ENCODE results near the gene ZBTB20.
A peak's percentile ranks its signal among the peaks of the same experiment; 100 is the strongest.

Gene ZBTB20

GRCh38 chr3:114464548-114464947 is 682.5 kb downstream of the ZBTB20 start:
- DNase-seq: no peak
- no peaks in the 10 kb centered on the region for H3K79me2 ChIP-seq (ENCODE audit: control insufficient read depth, insufficient read depth, low read length)
- no peak overlapping the region for H3K18ac ChIP-seq (ENCODE audit: low read length)
- no peaks in the 10 kb centered on the region for H3K36me3 ChIP-seq (ENCODE audit: control insufficient read depth, insufficient read depth, low read length)
- H2BK5ac ChIP-seq (ENCODE audit: low read length): no peak overlapping the region
- H3K23ac ChIP-seq (ENCODE audit: low read length): no peak overlapping the region
- no peak overlapping the region for H3K4me2 ChIP-seq (ENCODE audit: low read length)
- H3K9ac ChIP-seq (ENCODE audit: low read length): no peak overlapping the region
- H2AK5ac ChIP-seq (ENCODE audit: low read length): no peak overlapping the region
- H3K4ac ChIP-seq (ENCODE audit: low read depth, low read length): no peak overlapping the region
- H3K79me1 ChIP-seq (ENCODE audit: low read length): no peaks in the 10 kb centered on the region
- H4K8ac ChIP-seq (ENCODE audit: low read depth, low read length): no peak overlapping the region
- H4K5ac ChIP-seq (ENCODE audit: low read length): no peak overlapping the region
- H3K56ac ChIP-seq (ENCODE audit: low read length): no peak overlapping the region
- no peak overlapping the region for H2BK15ac ChIP-seq (replicated peaks; ENCODE audit: low read depth)
- H3K4me3 ChIP-seq (ENCODE audit: low read length): no peak overlapping the region
- H2BK120ac ChIP-seq (ENCODE audit: low read depth, low read length): no peak overlapping the region
- H3K27ac ChIP-seq (ENCODE audit: low read depth, low read length): no peak overlapping the region
- H3K27me3 ChIP-seq (ENCODE audit: insufficient read depth, low read length, poor library complexity): no peaks in the 10 kb centered on the region
- no peaks in the 10 kb centered on the region for H3K4me1 ChIP-seq (ENCODE audit: control insufficient read depth, low read depth, low read length)

GRCh38 chr3:114462750-114463149 is 684.3 kb downstream of the ZBTB20 start:
- Histone ChIP-seq H2BK120ac (ENCODE audit: low read depth, low read length) (no peak overlapping the region), H4K8ac (ENCODE audit: low read depth, low read length) (no peak overlapping the region), H3K27me3 (ENCODE audit: insufficient read depth, low read length, poor library complexity) (no peaks in the 10 kb centered on the region), H3K56ac (ENCODE audit: low read length) (no peak overlapping the region), H3K4me2 (ENCODE audit: low read length) (no peak overlapping the region), H3K9ac (ENCODE audit: low read length) (no peak overlapping the region), H3K79me1 (ENCODE audit: low read length) (no peaks in the 10 kb centered on the region), H3K4ac (ENCODE audit: low read depth, low read length) (no peak overlapping the region), H3K36me3 (ENCODE audit: control insufficient read depth, insufficient read depth, low read length) (no peaks in the 10 kb centered on the region), H3K23ac (ENCODE audit: low read length) (no peak overlapping the region), H3K27ac (ENCODE audit: low read depth, low read length) (no peak overlapping the region), H3K4me3 (ENCODE audit: low read length) (no peak overlapping the region), H3K4me1 (ENCODE audit: control insufficient read depth, low read depth, low read length) (no peaks in the 10 kb centered on the region), H2AK5ac (ENCODE audit: low read length) (no peak overlapping the region), H2BK15ac (replicated peaks; ENCODE audit: low read depth) (no peak overlapping the region), H2BK5ac (ENCODE audit: low read length) (no peak overlapping the region), H3K79me2 (ENCODE audit: control insufficient read depth, insufficient read depth, low read length) (no peaks in the 10 kb centered on the region), H3K18ac (ENCODE audit: low read length) (no peak overlapping the region), H4K5ac (ENCODE audit: low read length) (no peak overlapping the region)
- DNase-seq: no peak
- no CpG with 5 or more reads among the region's 3 CpGs for WGBS (ENCODE audit: extremely low coverage, insufficient coverage, low lambda C conversion rate)

GRCh38 chr3:114460459-114460858 is 686.6 kb downstream of the ZBTB20 start:
- H3K56ac ChIP-seq (ENCODE audit: low read length): no peak overlapping the region
- no peak overlapping the region for H4K5ac ChIP-seq (ENCODE audit: low read length)
- H4K8ac ChIP-seq (ENCODE audit: low read depth, low read length): no peak overlapping the region
- DNase-seq: no peak
- H3K79me1 ChIP-seq (ENCODE audit: low read length): no peaks in the 10 kb centered on the region
- H3K27ac ChIP-seq (ENCODE audit: low read depth, low read length): no peak overlapping the region
- no peak overlapping the region for H3K18ac ChIP-seq (ENCODE audit: low read length)
- no peak overlapping the region for H3K9ac ChIP-seq (ENCODE audit: low read length)
- no peak overlapping the region for H2BK5ac ChIP-seq (ENCODE audit: low read length)
- H2AK5ac ChIP-seq (ENCODE audit: low read length): no peak overlapping the region
- H3K36me3 ChIP-seq (ENCODE audit: control insufficient read depth, insufficient read depth, low read length): no peaks in the 10 kb centered on the region
- H3K4me3 ChIP-seq (ENCODE audit: low read length): no peak overlapping the region
- H3K4me1 ChIP-seq (ENCODE audit: control insufficient read depth, low read depth, low read length): no peaks in the 10 kb centered on the region
- no CpG with 5 or more reads among the region's 1 CpG for WGBS (ENCODE audit: extremely low coverage, insufficient coverage, low lambda C conversion rate)
- H2BK120ac ChIP-seq (ENCODE audit: low read depth, low read length): no peak overlapping the region
- H3K4me2 ChIP-seq (ENCODE audit: low read length): no peak overlapping the region
- no peaks in the 10 kb centered on the region for H3K27me3 ChIP-seq (ENCODE audit: insufficient read depth, low read length, poor library complexity)
- no peak overlapping the region for H3K4ac ChIP-seq (ENCODE audit: low read depth, low read length)
- no peak overlapping the region for H2BK15ac ChIP-seq (replicated peaks; ENCODE audit: low read depth)
- no peak overlapping the region for H3K23ac ChIP-seq (ENCODE audit: low read length)
- H3K79me2 ChIP-seq (ENCODE audit: control insufficient read depth, insufficient read depth, low read length): no peaks in the 10 kb centered on the region

- Histone ChIP-seq H3K23ac (ENCODE audit: low read length) (no peak overlapping the region), H3K56ac (ENCODE audit: low read length) (no peak overlapping the region), H3K9ac (ENCODE audit: low read length) (no peak overlapping the region), H3K18ac (ENCODE audit: low read length) (no peak overlapping the region), H3K27ac (ENCODE audit: low read depth, low read length) (no peak overlapping the region), H2BK5ac (ENCODE audit: low read length) (no peak overlapping the region), H3K27me3 (ENCODE audit: insufficient read depth, low read length, poor library complexity) (no peaks in the 10 kb centered on the region), H3K4me2 (ENCODE audit: low read length) (no peak overlapping the region), H4K8ac (ENCODE audit: low read depth, low read length) (no peak overlapping the region), H4K5ac (ENCODE audit: low read length) (no peak overlapping the region), H3K4me3 (ENCODE audit: low read length) (no peak overlapping the region), H3K36me3 (ENCODE audit: control insufficient read depth, insufficient read depth, low read length) (no peaks in the 10 kb centered on the region), H3K4ac (ENCODE audit: low read depth, low read length) (no peak overlapping the region), H2AK5ac (ENCODE audit: low read length) (no peak overlapping the region), H3K4me1 (ENCODE audit: control insufficient read depth, low read depth, low read length) (no peaks in the 10 kb centered on the region), H2BK15ac (replicated peaks; ENCODE audit: low read depth) (no peak overlapping the region), H2BK120ac (ENCODE audit: low read depth, low read length) (no peak overlapping the region), H3K79me2 (ENCODE audit: control insufficient read depth, insufficient read depth, low read length) (no peaks in the 10 kb centered on the region), H3K79me1 (ENCODE audit: low read length) (no peaks in the 10 kb centered on the region)
- WGBS (ENCODE audit: extremely low coverage, insufficient coverage, low lambda C conversion rate): no CpG with 5 or more reads among the region's 4 CpGs
- no peak for DNase-seq
Observed at GRCh38 chr3:114456742-114457141, 690.3 kb downstream of the ZBTB20 start.

GRCh38 chr3:114455432-114455831 is 691.7 kb downstream of the ZBTB20 start:
- no peak overlapping the region for H3K4me3 ChIP-seq (ENCODE audit: low read length)
- WGBS (ENCODE audit: extremely low coverage, insufficient coverage, low lambda C conversion rate): no CpG with 5 or more reads among the region's 7 CpGs
- DNase-seq: no peak

GRCh38 chr3:114454551-114455251 is 692.4 kb downstream of the ZBTB20 start:
- peak overlapping the region; percentile 41 for H3K18ac ChIP-seq (ENCODE audit: low read length)
- no peak overlapping the region for H3K56ac ChIP-seq (ENCODE audit: low read length)
- H4K5ac ChIP-seq (ENCODE audit: low read length): no peak overlapping the region
- no peaks in the 10 kb centered on the region for H3K4me1 ChIP-seq (ENCODE audit: control insufficient read depth, low read depth, low read length)
- no peak overlapping the region for H3K27ac ChIP-seq (ENCODE audit: low read depth, low read length)
- peak overlapping the region; percentile 53 for H3K4me2 ChIP-seq (ENCODE audit: low read length)
- no peak overlapping the region for H2BK5ac ChIP-seq (ENCODE audit: low read length)
- H2BK15ac ChIP-seq (replicated peaks; ENCODE audit: low read depth): no peak overlapping the region
- no peak overlapping the region for H4K8ac ChIP-seq (ENCODE audit: low read depth, low read length)
- peak overlapping the region; percentile 15 for H3K4me3 ChIP-seq (ENCODE audit: low read length)
- no CpG with 5 or more reads among the region's 12 CpGs for WGBS (ENCODE audit: extremely low coverage, insufficient coverage, low lambda C conversion rate)
- DNase-seq: peak; percentile 21
- H3K27me3 ChIP-seq (ENCODE audit: insufficient read depth, low read length, poor library complexity): no peaks in the 10 kb centered on the region
- no peaks in the 10 kb centered on the region for H3K36me3 ChIP-seq (ENCODE audit: control insufficient read depth, insufficient read depth, low read length)
- H3K79me1 ChIP-seq (ENCODE audit: low read length): no peaks in the 10 kb centered on the region
- H3K23ac ChIP-seq (ENCODE audit: low read length): no peak overlapping the region
- H2BK120ac ChIP-seq (ENCODE audit: low read depth, low read length): no peak overlapping the region
- H3K4ac ChIP-seq (ENCODE audit: low read depth, low read length): no peak overlapping the region
- H3K9ac ChIP-seq (ENCODE audit: low read length): no peak overlapping the region
- no peak overlapping the region for H2AK5ac ChIP-seq (ENCODE audit: low read length)
- no peaks in the 10 kb centered on the region for H3K79me2 ChIP-seq (ENCODE audit: control insufficient read depth, insufficient read depth, low read length)

More at GRCh38 chr3:114455432-114455831, 691.7 kb downstream of the ZBTB20 start:
- Histone ChIP-seq H2BK120ac (ENCODE audit: low read depth, low read length) (no peak overlapping the region), H3K27me3 (ENCODE audit: insufficient read depth, low read length, poor library complexity) (no peaks in the 10 kb centered on the region), H3K56ac (ENCODE audit: low read length) (no peak overlapping the region), H3K4ac (ENCODE audit: low read depth, low read length) (no peak overlapping the region), H4K8ac (ENCODE audit: low read depth, low read length) (no peak overlapping the region), H3K36me3 (ENCODE audit: control insufficient read depth, insufficient read depth, low read length) (no peaks in the 10 kb centered on the region), H4K5ac (ENCODE audit: low read length) (no peak overlapping the region), H2BK5ac (ENCODE audit: low read length) (no peak overlapping the region), H3K18ac (ENCODE audit: low read length) (no peak overlapping the region), H3K27ac (ENCODE audit: low read depth, low read length) (no peak overlapping the region), H3K23ac (ENCODE audit: low read length) (no peak overlapping the region), H3K4me2 (ENCODE audit: low read length) (no peak overlapping the region), H3K4me1 (ENCODE audit: control insufficient read depth, low read depth, low read length) (no peaks in the 10 kb centered on the region), H3K79me2 (ENCODE audit: control insufficient read depth, insufficient read depth, low read length) (no peaks in the 10 kb centered on the region), H2AK5ac (ENCODE audit: low read length) (no peak overlapping the region), H3K9ac (ENCODE audit: low read length) (no peak overlapping the region), H3K79me1 (ENCODE audit: low read length) (no peaks in the 10 kb centered on the region), H2BK15ac (replicated peaks; ENCODE audit: low read depth) (no peak overlapping the region)
